ENCODE data around the gene FOXP1. TPM values are rescaled to one million over a fixed set of nuclear protein-coding genes. Genes with fewer than 3 reads are reported as not detected.

FOXP1 gene
- total and polyA plus RNA-seq, 4 donors, result 4.9 to 35.4 (median 32.0) TPM

- TF ChIP-seq YY1 (IDR thresholded peaks at IDR 0.05) (no peak), GABPA (IDR thresholded peaks at IDR 0.05 in 1 of 2, conservative IDR thresholded peaks at IDR 0.05 in 1 of 2) (no peak), HNF4G (IDR thresholded peaks at IDR 0.05) (no peak), RAD21 (IDR thresholded peaks at IDR 0.05) (no peak), FOXA2 (IDR thresholded peaks at IDR 0.05) (no peak), EGR1 (IDR thresholded peaks at IDR 0.05; ENCODE audit: low read depth in 2 of 2) (no peak), ATF3 (IDR thresholded peaks at IDR 0.05) (no peak)
Observed at GRCh38 chr3:71266875-71267274, 316.7 kb downstream of the FOXP1 start (continued).

- TF ChIP-seq ZBTB33 (IDR thresholded peaks at IDR 0.05), result no peak
- no peak for TF ChIP-seq RAD21 (IDR thresholded peaks at IDR 0.05)
- no peak for TF ChIP-seq JUND (IDR thresholded peaks at IDR 0.05)
- TF ChIP-seq SP1 (IDR thresholded peaks at IDR 0.05), result no peak
- no peak for TF ChIP-seq GABPA (IDR thresholded peaks at IDR 0.05 in 1 of 2, conservative IDR thresholded peaks at IDR 0.05 in 1 of 2)
- TF ChIP-seq MAX (IDR thresholded peaks at IDR 0.05), result no peak
- no peak for TF ChIP-seq HNF4A (conservative IDR thresholded peaks at IDR 0.05)
- TF ChIP-seq TAF1 (conservative IDR thresholded peaks at IDR 0.05), result no peak
- TF ChIP-seq FOXA1 (IDR thresholded peaks at IDR 0.05), result no peak
- no peak for TF ChIP-seq YY1 (IDR thresholded peaks at IDR 0.05)
- no peak for TF ChIP-seq CTCF (IDR thresholded peaks at IDR 0.05; ENCODE audit: low read depth, low read length, missing input control)
- Histone ChIP-seq H3K9ac (ENCODE audit: low read depth in 1 of 2, low read length in 2 of 2) (no peak overlapping the region), H3K36me3 (ENCODE audit: control insufficient read depth in 4 of 4, insufficient read depth in 3 of 4, low read depth in 1 of 4, low read length in 3 of 4) (no peaks in the 10 kb centered on the region), H3K4me1 (ENCODE audit: control insufficient read depth in 4 of 4, insufficient read depth in 4 of 4, low read length in 3 of 4) (peaks cover 0 to 14% (median 10%) of the 10 kb centered on the region in 4 donors), H3K27ac (ENCODE audit: low read depth in 1 of 2, low read length in 2 of 2) (no peak overlapping the region), H3K9me3 (ENCODE audit: control insufficient read depth in 4 of 4, low read length in 3 of 4) (no peaks in the 10 kb centered on the region), H3K27me3 (ENCODE audit: control insufficient read depth in 4 of 4, insufficient read depth in 4 of 4, low read length in 3 of 4) (no peaks in the 10 kb centered on the region), H3K4me3 (ENCODE audit: low read depth in 1 of 3, low read length in 3 of 3) (no peak overlapping the region)
- WGBS, result 88% methylated on average over 9 of the region's 9 CpGs
- no peak for DNase-seq (ENCODE audit: low spot score)
Observed at GRCh38 chr3:71265365-71265915, 318.1 kb downstream of the FOXP1 start.

GRCh38 chr3:71264840-71265239 lies 318.7 kb downstream of the FOXP1 start:
- H3K36me3 ChIP-seq (ENCODE audit: control insufficient read depth in 4 of 4, insufficient read depth in 3 of 4, low read depth in 1 of 4, low read length in 3 of 4), result no peaks in the 10 kb centered on the region
- TF ChIP-seq ZBTB33 (IDR thresholded peaks at IDR 0.05) (no peak), HNF4G (IDR thresholded peaks at IDR 0.05) (no peak), GABPA (IDR thresholded peaks at IDR 0.05 in 1 of 2, conservative IDR thresholded peaks at IDR 0.05 in 1 of 2) (no peak), TAF1 (conservative IDR thresholded peaks at IDR 0.05) (no peak), FOXA2 (IDR thresholded peaks at IDR 0.05) (no peak), FOXA1 (IDR thresholded peaks at IDR 0.05) (no peak), REST (IDR thresholded peaks at IDR 0.05) (no peak)
- no peak overlapping the region for H3K9ac ChIP-seq (ENCODE audit: low read depth in 1 of 2, low read length in 2 of 2)
- H3K9me3 ChIP-seq (ENCODE audit: control insufficient read depth in 4 of 4, low read length in 3 of 4), result no peaks in the 10 kb centered on the region
- WGBS, result 78% methylated on average over 2 of the region's 2 CpGs
- H3K27ac ChIP-seq (ENCODE audit: low read depth in 1 of 2, low read length in 2 of 2), result no peak overlapping the region
- DNase-seq (ENCODE audit: low spot score), result no peak
- H3K27me3 ChIP-seq (ENCODE audit: control insufficient read depth in 4 of 4, insufficient read depth in 4 of 4, low read length in 3 of 4), result no peaks in the 10 kb centered on the region
- H3K4me3 ChIP-seq (ENCODE audit: low read depth in 1 of 3, low read length in 3 of 3), result no peak overlapping the region
- peaks cover 0 to 14% (median 10%) of the 10 kb centered on the region in 4 donors for H3K4me1 ChIP-seq (ENCODE audit: control insufficient read depth in 4 of 4, insufficient read depth in 4 of 4, low read length in 3 of 4)
